ENCODE results near the gene NSRP1.

- no peak for TF ChIP-seq CTCF (IDR thresholded peaks at IDR 0.05)
- no peak for TF ChIP-seq ZFX (IDR thresholded peaks at IDR 0.05; ENCODE audit: borderline replicate concordance)
Measured at GRCh38 chr17:30164531-30164930, 47.9 kb downstream of the NSRP1 start.

Measured in 22Rv1 (cell line).